GM19438 (cell line): ENCODE data around the gene ZCWPW1.
"Not testable (repeated sequence)": the region's sequence is repeated elsewhere in the genome, so short reads cannot be mapped to it uniquely, and the experiment has no call there.

ENCODE experiments used
- ATAC-seq: cut with Tn5 transposase; IDR thresholded peaks from one replicate; pipeline ENCODE4 v1.9.1; 2021; ENCODE audit warnings: low read depth; ENCODE audit not compliant: unreplicated experiment

The ZCWPW1 gene

GRCh38 chr7:100407285-100408180, 21.0 kb downstream of the ZCWPW1 start:
- no peak for ATAC-seq

- ATAC-seq: no peak
These were observed 21.7 kb downstream of the ZCWPW1 start for GRCh38 chr7:100406767-100407166.

- ATAC-seq: no peak
These were observed 26.3 kb downstream of the ZCWPW1 start for GRCh38 chr7:100402241-100402640.

GRCh38 chr7:100401811-100402210, 26.7 kb downstream of the ZCWPW1 start:
- ATAC-seq: no peak

GRCh38 chr7:100400656-100401055, 27.8 kb downstream of the ZCWPW1 start:
- no peak for ATAC-seq

GRCh38 chr7:100400041-100400440, 28.5 kb downstream of the ZCWPW1 start:
- no peak for ATAC-seq

- no peak for ATAC-seq
These were observed 30.3 kb downstream of the ZCWPW1 start for GRCh38 chr7:100398239-100398638.

GRCh38 chr7:100397315-100398081, 31.0 kb downstream of the ZCWPW1 start:
- no peak for ATAC-seq

- ATAC-seq: peak; percentile 86
These were observed 32.0 kb downstream of the ZCWPW1 start for GRCh38 chr7:100396421-100396982.

GRCh38 chr7:100394077-100394476, 34.4 kb downstream of the ZCWPW1 start:
- no peak for ATAC-seq

GRCh38 chr7:100393233-100393905, 35.1 kb downstream of the ZCWPW1 start:
- no peak for ATAC-seq

GRCh38 chr7:100390286-100391009, 38.1 kb downstream of the ZCWPW1 start:
- ATAC-seq: no peak

- no peak for ATAC-seq
These were observed 38.9 kb downstream of the ZCWPW1 start for GRCh38 chr7:100389437-100390088.

- no peak for ATAC-seq
These were observed 40.8 kb downstream of the ZCWPW1 start for GRCh38 chr7:100387695-100388094.

GRCh38 chr7:100386940-100387339, 41.6 kb downstream of the ZCWPW1 start:
- ATAC-seq: no peak

- no peak for ATAC-seq
These were observed 43.7 kb downstream of the ZCWPW1 start for GRCh38 chr7:100384628-100385294.

GRCh38 chr7:100382234-100382853, 46.2 kb downstream of the ZCWPW1 start:
- not testable (repeated sequence) for ATAC-seq

- ATAC-seq: not testable (repeated sequence)
These were observed 46.8 kb downstream of the ZCWPW1 start for GRCh38 chr7:100381531-100382233.
